GM19372 (cell line): Measurements from ENCODE around the gene EGLN1.
"Not testable (repeated sequence)": the region's sequence is repeated elsewhere in the genome, so short reads cannot be mapped to it uniquely, and the experiment has no call there.

Experiments
- ATAC-seq: cut with Tn5 transposase; IDR thresholded peaks from one replicate; pipeline ENCODE4 v1.9.1; 2021; ENCODE audit warnings: mild to moderate bottlenecking, low read depth, moderate library complexity; ENCODE audit not compliant: unreplicated experiment

The EGLN1 gene

GRCh38 chr1:231421971-231422797 lies at the start of gene EGLN1:
TSS of gene EGLN1 (minus strand) at chr1:231422287. CDS start at chr1:231421888, 399 bp downstream.
- peak; percentile 69 for ATAC-seq

GRCh38 chr1:231471500-231471899 lies 49.4 kb upstream of the EGLN1 start:
- ATAC-seq = not testable (repeated sequence)

GRCh38 chr1:231471027-231471426 lies 48.9 kb upstream of the EGLN1 start:
- ATAC-seq = not testable (repeated sequence)

- no peak for ATAC-seq
Measured at GRCh38 chr1:231467986-231468385, 45.9 kb upstream of the EGLN1 start.

- no peak for ATAC-seq
Measured at GRCh38 chr1:231465051-231465450, 43.0 kb upstream of the EGLN1 start.

GRCh38 chr1:231463541-231463940 lies 41.5 kb upstream of the EGLN1 start:
- no peak for ATAC-seq

- peak; percentile 74 for ATAC-seq
Measured at GRCh38 chr1:231460614-231461013, 38.5 kb upstream of the EGLN1 start.

- not testable (repeated sequence) for ATAC-seq
Measured at GRCh38 chr1:231459438-231459837, 37.4 kb upstream of the EGLN1 start.

- not testable (repeated sequence) for ATAC-seq
Measured at GRCh38 chr1:231457956-231458355, 35.9 kb upstream of the EGLN1 start.

GRCh38 chr1:231454133-231454532 lies 32.0 kb upstream of the EGLN1 start:
- ATAC-seq = not testable (repeated sequence)

GRCh38 chr1:231446138-231446537 lies 24.1 kb upstream of the EGLN1 start:
- no peak for ATAC-seq

GRCh38 chr1:231444059-231444458 lies 22.0 kb upstream of the EGLN1 start:
- no peak for ATAC-seq

GRCh38 chr1:231443363-231443762 lies 21.3 kb upstream of the EGLN1 start:
- no peak for ATAC-seq

GRCh38 chr1:231442735-231443134 lies 20.6 kb upstream of the EGLN1 start:
- ATAC-seq = no peak

- no peak for ATAC-seq
Measured at GRCh38 chr1:231432996-231433395, 10.9 kb upstream of the EGLN1 start.

- ATAC-seq = no peak
Measured at GRCh38 chr1:231431665-231432415, 9.8 kb upstream of the EGLN1 start.

- not testable (repeated sequence) for ATAC-seq
Measured at GRCh38 chr1:231430678-231431352, 8.7 kb upstream of the EGLN1 start.

- no peak for ATAC-seq
Measured at GRCh38 chr1:231428377-231428776, 6.3 kb upstream of the EGLN1 start.

GRCh38 chr1:231424950-231425805 lies 3.1 kb upstream of the EGLN1 start:
- ATAC-seq = no peak

GRCh38 chr1:231423648-231424047 lies 1.6 kb upstream of the EGLN1 start:
- no peak for ATAC-seq
